ENCODE data around the gene ZDHHC9.

ZDHHC9 gene

DNA sequence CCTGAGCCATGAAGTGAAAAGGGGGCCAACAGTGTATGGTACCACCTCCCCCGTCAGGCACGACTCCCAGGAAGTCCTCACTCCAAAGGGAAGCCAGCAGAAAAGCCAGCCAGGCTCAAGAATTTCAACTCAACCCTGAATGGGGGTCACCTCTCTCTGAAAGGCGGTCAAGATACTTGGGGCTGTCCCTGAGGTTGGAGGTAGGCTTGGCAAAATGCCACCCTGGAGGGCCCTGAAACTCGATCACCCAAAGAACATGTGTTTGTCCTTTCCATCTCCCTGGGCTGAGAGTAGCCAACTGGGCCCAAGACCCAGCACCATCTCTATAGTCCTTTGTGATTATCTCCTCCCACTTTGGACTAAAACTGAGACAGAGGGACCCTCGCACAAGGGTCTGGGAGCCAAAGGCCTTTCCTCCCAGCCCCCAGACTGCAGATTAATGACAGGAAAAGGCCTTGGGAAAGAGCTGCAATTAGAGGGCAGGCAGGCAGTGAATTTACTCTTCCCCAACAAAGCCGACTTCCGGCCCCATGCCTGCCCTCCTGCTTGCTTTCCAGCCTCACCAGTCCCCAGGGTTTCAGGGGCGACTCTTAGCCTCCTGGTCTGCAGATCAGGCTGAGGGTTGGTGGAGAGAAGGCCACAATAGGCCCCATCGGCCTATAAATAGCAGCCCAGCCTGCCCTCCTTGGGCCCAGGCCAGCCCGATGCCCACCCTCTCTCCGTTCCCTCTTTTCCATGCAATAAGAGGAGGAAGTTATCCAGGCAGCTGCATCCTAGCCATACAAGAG is 58.3 kb downstream of the ZDHHC9 start:
- no peak for DNase-seq (ENCODE audit: low spot score)

DNA sequence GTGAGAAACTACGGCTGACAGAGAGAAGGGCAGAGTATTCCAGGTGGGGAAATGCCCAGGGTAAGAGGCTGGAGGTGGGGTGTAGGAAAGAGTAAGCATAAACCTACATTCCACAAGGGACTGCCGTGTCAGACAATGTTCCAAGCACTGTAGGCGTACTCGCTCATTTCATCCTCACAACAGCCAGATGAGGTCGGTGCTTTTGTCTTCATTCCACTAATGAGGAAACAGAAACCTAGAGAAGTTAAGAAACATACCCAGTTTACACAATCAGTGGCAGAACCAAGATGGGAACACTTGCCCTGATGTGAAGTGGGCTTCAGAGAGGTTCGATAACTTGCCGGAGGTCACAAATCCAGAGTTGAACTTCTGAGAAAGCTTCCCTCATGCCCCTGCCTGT is 59.3 kb downstream of the ZDHHC9 start:
- no peak for DNase-seq (ENCODE audit: low spot score)

DNA sequence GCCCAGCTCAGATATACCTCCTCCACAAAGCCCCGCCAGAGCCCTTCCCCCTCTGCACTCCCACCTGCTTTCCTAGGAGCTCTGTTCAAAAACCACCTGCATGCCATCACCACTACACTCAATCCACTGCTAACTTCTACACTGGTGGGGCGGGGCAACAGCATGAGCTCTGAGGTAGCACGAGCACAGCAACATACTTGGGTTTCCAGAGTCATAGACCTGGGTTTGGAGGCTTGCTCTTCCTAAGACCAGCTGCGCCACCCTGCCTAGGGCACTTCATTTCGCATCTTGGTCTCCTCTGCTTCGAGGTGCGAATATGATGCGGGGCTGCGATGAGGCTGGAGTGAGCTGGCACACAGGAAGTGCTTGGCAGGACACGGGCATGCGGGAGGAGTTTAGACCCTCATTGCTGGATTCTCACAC is 60.4 kb downstream of the ZDHHC9 start:
- DNase-seq (ENCODE audit: low spot score), result no peak

DNA sequence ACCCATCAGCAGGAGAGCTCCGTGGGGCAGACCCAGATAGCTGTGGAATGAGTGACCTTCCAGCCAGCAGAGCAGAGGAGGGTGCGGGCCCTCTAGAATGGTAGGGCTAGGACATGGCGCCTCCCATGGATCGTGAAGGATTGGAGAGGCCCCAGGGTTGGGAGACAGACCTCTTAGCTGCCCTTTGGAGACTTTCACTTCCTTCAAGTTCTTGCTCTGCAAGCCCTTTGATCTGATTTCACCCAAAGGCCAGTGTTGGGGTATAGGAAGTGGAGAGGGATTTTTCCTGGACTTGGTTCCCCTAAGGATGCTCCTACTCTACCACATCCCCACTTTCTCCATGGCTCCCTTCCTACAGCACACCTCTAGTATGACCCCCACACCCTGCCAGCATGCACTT is 61.0 kb downstream of the ZDHHC9 start:
- no peak for DNase-seq (ENCODE audit: low spot score)

DNA sequence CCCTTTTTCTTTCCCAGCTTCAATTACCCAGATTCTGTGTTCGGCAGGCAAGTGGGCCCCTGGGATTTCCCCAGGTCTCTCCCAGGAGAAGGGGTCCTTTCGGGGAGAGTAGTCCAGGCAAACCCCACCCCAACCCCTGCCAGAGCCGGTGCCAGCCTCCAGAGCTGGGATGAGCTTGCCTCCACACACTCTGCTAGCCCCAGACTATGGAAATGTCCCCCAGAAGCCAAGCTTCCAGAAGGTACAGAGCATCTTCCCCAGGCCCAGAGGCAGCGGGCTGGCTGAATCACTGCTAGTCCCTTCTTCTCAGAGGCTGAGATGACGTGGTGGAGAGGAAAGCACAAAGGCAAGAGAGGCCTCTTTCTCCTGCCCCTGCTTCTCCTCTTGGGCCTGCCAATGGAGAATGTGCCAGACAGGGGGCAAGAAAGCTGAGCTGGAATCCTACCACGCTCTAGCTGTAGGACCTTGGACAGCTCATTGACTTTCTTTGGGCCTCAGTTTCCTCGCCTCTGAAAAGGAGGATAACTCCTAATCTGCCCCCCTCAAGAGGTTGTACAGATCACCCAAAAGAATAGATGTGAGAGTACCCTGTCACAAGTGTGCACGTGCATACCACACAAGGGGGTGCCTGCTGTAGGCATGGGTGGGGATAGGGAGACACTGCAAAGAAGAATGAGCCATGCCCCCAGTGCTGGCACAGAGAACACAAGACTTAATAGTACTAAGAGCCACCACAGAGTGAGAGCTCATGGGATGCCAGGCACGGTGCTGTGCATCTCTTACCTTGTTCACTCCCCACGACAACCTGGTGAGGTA is 61.8 kb downstream of the ZDHHC9 start:
- no peak for DNase-seq (ENCODE audit: low spot score)

DNA sequence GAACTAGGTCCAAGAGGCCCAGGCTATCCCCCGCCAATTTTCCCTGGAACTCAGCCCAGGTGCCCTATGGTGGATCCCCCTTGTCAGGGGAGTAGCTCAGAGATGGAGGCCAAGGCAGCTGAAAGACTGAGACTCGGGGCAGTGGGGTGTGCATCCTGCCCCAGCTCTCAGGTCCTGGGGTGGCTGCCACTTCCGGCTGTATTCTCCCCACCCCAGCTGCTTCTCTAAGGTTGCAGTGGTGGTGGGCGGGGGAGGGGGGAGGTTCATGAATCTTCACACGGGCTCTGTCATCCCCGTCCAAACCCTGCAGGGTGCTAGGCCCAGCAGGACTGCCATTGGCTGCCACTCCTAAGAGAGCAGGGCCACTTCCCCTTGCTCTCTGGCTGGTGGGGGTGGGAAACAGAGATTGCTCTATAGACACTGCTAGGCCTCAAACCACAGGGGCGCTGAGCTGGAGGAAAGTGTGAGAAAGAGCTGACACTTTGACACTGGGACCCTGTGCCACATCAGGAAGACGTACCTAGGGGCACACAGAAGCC is 62.5 kb downstream of the ZDHHC9 start:
- no peak for DNase-seq (ENCODE audit: low spot score)

DNA sequence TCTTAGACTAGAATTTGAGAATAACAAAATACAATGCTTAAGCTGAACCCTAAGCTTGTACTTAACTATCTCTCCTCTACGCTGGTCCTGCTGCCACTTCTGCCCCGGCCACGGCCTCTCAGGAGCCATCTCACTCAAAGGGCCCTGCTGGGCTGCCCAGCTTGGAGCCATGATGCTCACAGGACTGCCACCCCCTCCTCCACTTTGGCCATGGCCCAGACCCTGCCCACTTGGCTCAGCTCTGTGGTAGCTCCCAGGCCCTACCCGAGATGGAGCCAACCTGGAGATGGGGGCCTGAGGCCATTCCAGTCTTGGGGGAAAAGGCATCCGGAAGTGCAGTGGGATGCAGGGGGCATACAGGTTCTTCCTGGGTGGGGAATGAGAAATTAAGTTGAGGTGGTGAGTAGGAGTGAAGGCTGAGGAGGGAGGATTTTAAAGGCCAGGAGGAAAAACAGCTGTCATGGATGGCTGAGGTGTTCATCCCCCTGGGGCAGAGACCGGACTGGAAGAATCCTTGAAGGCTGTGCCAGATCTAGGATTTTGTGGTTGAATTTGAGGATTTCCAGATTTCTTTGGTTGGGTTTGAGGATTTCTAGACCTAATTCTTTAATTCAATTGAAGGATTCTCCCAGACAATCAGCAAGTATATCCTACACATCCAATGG is 63.1 kb downstream of the ZDHHC9 start:
- no peak for DNase-seq (ENCODE audit: low spot score)

DNA sequence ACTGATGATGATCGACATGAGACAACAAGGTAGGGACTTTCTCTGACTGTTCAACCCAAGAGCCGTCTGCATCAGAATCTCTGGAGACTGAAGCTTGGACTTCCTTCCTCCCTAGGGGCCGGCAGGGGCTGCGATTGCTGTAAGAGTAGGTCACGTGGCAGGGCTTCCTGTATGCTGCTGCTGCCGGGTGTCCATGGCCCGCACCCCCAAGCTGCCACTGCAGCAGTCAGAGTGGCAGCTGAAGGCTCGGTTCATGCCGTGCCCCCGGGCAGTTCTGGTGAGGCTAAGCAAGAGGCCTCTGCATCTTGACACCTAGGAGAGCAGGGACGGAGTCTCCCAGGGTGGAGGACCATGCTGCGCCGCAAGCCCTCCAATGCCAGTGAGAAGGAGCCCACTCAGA is 63.9 kb downstream of the ZDHHC9 start, which contains the start of gene SASH3:
SASH3 (plus strand) TSS at position 203 of the 400 bp plus-strand sequence; CDS start at position 352, 149 bp downstream.
- DNase-seq (ENCODE audit: low spot score), result no peak

DNA sequence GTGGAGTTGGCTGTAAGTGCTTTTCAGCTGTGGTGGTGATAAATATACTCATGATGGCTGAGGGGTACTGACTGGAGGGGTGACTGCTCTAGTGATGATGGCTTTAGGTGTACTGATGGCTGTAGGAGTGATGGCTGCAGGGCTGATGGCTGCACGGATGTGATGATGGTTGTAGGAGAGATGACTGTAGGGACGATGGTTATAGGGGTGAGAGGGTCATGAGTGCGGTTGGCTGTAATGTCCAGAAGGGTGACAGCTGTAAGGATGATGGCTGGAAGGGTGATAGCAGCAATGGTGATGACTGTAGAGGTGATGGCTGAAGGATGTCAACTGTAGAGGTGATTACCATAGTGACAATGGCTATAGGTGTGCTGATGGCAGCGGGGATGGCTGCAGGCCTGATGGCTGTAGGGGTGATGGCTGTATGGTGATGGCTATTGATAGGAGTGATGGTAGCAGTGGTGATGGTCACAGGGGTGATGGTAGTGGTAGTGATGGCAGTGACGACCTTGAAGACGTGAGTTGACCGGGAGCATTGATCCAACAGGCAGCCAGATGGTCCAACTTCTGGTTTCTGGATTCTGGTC is 64.5 kb downstream of the ZDHHC9 start:
- DNase-seq (ENCODE audit: low spot score), result no peak

DNA sequence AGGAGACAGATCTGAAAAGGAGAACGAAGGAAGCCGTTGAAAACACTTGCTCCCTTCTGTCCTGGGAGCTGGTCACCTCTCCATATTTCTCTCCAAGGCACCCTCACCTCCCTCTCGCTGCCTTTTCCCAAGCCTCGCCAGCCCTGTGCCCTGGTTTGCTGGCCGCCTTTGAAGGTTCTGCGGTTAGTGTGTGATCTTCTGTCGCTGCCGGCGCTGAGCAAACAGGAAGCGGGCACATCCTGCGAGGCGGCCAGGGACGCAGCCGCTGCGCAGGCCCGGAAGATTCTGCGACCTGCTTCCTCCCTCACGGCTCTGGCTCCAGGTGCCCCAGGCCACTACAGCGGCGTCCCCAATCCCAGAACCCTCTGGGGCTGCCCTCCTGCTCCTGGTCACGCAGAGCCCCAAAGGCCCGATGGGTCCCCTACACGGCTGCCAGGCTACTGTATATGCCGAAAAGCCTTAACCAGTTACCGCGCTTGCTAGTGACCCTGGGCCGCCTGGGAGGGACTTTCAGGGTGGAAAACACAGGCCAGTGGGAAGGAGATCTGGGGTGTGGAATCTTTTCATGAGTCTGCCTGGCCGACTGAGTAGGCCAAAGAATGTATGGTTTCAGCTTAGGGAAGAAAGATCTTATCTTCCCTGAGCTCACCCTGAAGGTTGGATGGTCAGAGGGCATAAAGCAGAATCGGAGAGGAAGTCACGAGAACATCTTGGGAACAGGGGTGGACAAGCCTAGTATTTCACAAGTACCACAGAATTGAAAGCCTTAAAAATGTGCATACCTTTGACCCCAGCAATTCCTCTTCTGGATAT is 66.3 kb downstream of the ZDHHC9 start:
- DNase-seq (ENCODE audit: low spot score), result no peak

DNA sequence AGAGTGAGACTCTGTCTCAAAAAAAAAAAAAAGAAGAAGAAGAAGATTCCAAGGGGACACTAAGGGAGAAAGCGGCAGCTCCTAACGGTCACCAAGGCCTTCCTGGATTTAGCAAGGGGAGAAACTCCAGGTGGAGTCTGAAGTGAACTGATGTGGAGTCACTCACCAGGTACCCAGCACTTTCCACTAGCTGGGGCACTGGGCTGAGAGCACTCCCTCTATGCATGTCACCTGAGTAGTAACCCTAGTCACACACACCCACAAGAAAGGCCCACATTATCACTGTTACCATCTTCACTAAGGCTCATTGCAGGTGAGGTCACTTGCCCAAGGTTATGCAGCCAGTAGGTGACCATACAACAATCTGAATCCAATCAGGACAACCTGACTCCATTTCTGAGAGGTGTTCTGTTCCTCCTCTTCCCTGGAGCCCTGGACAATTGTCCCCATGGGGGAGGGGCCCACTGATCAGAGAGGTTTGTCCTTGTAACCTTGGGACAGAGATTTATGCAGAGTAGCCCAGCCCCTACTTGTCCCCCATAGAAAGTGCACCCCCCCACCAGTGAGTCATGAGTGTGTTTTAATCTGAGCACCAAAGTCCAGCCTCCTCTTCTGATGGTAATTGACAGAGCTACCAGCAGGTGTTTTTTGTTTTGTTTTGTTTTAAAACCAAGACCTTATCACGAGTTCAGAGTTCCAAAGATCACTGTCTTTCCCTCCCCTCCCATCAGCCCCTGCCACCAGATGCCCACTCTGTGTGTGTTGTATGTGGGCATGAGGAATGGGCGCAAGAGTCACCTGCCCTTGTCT is 69.8 kb downstream of the ZDHHC9 start:
- no peak for DNase-seq (ENCODE audit: low spot score)

DNA sequence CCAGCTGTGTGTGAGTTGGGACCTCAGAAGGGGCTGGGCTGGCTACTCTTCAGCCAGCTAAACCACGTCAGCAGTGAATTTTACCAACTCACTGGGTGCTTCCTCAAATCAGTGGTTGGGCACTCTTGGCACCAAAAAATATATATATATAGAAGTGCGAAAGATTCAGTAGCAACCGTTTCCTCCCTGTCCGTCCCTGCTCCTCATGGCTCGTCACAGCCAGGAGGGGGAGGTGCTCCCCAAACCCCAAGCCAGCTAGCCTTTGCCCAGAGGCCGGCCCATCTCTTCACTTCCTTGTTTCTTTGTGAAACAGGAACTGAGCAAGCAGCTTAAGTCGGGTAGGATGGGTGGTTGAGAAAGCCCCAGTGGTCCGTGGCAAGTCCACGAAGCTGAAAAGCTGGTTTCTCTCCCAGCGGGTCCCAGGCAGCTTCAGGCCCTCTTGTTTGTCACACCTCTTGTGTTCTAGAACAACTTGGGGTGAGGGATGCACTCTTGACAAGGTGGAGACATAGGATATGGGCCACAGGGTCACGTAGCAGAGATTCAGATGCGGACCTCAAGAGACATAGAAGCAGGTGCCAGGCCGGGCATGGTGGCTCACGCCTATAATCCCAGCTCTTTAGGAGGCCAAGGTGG is 70.8 kb downstream of the ZDHHC9 start:
- no peak for DNase-seq (ENCODE audit: low spot score)

DNA sequence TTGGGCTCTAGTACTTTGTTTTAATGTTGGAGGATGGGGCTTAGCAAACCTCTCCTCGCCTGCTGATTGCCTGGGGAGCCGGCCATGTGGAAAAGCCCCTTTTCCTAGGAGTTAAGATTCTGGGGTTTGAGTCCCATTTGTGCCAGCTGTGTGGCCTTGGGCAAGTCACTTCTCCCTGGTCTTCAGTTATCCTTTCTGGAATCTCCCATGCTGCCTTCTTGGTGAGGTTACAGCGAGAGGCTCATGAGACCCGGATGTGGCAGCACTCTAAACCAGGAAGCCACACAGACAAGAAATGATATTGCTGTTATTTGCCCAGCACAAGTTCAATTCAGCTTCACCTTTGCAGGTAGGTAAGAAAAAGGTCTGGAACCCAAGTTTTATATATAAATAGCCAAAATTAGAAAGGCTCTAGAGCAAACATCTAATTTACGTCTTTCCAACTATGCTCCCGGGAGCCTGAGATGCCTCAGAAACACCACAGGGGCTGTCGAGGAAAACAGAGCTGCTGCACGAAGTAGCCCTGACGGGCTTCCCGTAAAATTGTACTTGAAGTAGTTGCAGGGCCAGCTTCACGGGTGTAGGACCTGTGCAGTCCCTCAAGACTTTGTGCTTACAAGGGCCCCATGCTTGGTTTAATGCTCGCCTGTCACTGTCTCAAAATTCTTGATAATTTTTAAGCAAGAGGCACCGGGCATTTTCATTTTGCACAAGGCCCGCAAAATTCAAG is 72.3 kb downstream of the ZDHHC9 start:
- DNase-seq (ENCODE audit: low spot score), result no peak

DNA sequence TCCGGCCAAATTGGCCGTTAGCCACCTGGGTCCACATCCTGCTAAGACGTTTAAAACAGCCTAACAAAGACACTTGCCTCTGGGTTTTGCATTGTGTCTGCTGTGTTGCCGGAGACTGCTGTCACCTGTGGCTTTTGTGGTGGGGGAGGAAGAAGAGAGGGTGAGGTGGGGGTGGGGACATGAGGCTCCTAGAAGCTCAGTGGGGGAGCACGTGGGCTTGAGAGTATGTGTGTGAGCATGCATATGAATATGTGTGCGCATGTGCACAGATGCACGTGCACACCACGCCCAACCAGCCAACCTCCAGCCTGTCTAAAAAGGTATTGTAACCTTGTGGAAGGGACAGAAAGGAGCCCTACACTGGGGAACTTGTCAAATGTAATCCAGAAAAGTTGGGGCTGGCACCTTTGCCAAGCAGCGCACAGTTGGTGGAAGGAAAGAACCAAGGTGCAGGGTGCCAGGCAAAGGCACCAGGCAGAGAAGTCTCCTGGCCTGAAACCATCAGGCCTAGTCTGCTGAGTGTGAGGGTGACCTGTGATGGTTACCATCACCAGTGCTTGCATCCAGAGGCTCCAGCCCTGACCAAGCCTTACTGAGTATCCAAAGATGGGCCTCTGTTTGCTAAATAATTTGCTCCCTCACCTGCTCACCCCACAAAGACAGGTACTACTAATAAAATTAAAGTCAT is 74.1 kb downstream of the ZDHHC9 start:
- no peak for DNase-seq (ENCODE audit: low spot score)

DNA sequence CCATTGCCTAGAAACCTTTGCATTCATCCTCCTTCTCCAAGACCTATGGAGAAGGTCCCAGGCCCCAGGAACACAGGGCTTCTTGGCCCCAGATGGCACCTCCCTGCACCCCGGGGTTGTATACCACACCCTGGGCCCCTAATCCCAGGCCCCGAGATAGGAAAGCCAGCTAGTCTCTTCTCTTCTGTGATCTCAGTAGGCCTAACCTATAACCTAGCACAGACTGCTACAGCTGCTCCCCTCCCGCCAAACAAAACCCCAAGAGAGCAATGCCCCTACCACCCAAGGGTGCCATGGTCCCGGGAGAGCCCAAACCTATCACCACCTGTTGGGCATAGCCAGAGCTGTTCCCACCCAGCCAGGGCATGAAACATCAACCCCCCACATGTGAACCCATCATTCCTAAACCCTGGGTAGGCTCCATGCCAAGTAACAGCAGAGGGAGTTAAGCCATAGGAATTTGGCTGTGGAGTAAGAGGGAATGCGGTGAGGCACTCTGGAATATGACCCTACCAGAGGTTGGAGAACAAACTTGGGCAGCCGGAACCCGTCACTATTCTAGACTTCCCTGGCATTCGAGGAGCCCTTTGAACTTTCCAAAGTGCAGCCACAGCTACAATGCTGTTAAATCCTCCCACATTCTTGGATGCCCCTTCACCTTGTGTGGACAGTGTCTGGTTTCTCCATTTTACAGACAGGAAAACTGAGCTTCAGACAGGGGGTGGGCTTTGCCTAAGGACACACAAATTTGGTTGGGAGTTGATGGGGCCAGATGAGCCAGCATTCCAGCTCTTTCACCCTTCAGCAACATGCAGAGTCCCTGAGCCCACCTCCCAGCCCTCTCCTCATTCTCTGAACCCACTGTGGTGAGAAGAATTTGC is 74.9 kb downstream of the ZDHHC9 start:
- DNase-seq (ENCODE audit: low spot score), result no peak

DNA sequence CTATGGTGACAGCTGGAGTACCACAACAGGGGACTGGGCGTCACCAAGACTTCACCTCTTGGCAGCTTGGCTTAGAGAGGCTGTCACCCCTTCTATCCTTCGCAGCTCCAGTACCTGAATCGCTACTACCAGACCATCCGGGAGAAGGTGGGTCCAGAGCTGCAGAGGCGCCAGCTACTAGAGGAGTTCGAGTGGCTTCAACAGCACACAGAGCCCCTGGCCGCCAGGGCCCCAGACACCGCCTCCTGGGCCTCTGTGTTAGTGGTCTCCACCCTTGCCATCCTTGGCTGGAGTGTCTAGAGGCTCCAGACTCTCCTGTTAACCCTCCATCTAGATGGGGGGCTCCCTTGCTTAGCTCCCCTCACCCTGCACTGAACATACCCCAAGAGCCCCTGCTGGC is 75.5 kb downstream of the ZDHHC9 start:
- DNase-seq (ENCODE audit: low spot score), result no peak

DNA sequence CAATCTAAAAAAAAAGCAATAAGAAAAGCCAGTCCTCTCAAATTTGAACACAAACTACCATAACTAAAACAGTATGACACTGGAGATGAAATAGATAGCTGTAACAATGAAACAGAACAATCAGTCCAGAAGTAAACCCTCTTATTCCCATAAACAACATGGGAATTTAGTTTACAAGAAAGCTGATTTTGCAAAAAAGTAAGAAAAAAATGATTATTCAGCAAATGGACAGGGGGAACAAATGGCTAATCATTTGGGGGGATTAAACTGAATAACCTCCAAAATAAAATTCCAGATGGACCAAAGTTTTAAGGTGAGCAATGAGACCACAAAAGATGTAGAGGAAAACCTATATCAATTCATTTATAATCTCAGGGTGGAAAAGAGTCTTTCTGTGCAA is 80.0 kb downstream of the ZDHHC9 start:
- no peak for DNase-seq (ENCODE audit: low spot score)

DNA sequence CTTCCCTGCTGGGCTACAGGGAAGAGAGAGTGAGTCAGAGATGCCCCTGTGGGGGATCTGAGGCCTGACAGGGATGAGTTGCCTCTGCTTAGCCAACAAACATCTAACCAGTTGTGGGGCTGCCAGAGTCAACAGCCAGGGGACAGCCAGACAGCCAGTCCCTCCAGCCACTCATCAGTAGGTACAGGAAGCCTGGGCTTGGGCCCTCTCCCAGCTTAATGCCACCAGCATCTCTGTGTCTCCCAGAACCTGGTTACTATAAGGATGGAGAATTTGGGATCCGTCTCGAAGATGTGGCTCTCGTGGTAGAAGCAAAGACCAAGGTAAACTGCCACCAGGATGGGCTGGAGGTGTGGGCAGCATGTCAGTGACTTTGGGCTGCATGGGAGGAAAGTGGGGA is 81.2 kb downstream of the ZDHHC9 start:
- DNase-seq (ENCODE audit: low spot score), result no peak
